ENCODE results near the gene DARS2.

The DARS2 gene

DNA sequence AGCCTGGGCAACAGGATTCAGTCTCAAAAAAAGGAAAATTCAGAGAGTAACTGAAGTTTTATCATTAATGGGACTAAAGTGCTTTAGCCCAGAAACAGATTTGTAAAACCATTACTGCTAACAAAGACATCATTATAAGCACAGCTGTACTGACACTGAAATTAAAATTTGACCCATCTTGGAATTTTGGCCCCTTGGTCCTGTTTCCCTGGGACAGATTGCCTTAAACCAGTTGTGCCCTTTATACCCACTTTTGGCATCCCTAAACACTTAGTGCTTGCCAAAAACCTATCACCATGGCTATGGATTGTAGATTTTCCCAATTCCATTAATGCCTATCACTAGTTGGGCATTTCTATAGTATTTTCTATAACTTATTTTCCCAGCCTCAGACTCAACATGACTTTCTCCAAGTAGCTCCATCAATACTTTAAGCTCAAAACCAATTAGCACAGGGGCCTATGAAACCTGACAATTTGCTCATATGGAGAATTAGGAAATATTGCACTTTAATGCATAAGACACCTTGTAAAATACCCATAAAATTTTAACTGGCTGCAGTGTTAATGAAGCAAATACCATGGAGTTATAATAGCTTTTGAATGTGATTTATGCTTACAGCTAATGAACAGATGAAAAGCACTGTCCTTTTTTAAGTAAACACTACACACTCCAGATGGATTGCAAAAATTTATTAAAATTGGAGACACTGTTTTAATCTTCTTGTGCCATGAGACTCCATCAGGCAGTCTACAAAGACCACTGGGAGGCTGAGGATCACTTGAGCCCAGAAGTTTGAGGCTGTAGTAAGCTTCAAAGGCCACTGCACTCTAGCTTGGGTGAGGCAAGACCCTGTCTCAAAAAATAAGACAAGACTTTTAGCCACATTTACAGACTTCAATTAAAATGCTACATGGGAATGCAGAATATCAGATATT lies 39.0 kb downstream of the DARS2 start:
- TF ChIP-seq, protein P1, sequence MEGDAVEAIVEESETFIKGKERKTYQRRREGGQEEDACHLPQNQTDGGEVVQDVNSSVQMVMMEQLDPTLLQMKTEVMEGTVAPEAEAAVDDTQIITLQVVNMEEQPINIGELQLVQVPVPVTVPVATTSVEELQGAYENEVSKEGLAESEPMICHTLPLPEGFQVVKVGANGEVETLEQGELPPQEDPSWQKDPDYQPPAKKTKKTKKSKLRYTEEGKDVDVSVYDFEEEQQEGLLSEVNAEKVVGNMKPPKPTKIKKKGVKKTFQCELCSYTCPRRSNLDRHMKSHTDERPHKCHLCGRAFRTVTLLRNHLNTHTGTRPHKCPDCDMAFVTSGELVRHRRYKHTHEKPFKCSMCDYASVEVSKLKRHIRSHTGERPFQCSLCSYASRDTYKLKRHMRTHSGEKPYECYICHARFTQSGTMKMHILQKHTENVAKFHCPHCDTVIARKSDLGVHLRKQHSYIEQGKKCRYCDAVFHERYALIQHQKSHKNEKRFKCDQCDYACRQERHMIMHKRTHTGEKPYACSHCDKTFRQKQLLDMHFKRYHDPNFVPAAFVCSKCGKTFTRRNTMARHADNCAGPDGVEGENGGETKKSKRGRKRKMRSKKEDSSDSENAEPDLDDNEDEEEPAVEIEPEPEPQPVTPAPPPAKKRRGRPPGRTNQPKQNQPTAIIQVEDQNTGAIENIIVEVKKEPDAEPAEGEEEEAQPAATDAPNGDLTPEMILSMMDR (IDR thresholded peaks at IDR 0.05; ENCODE audit: insufficient read depth, low read length, poor library complexity, severe bottlenecking): no peak
- no peak for DNase-seq (ENCODE audit: extremely low read depth, insufficient read length)
- Histone ChIP-seq H3K27me3 (replicated peaks; ENCODE audit: control insufficient read depth, insufficient read depth, low read length) (no peaks in the 10 kb centered on the region), H3K36me3 (ENCODE audit: control insufficient read depth, insufficient read depth, low read length) (peaks cover 10% of the 10 kb centered on the region), H3K4me3 (replicated peaks; ENCODE audit: low read depth, low read length) (peak overlapping the region; percentile 26; the same call in 1 of the 2 replicates)

DNA sequence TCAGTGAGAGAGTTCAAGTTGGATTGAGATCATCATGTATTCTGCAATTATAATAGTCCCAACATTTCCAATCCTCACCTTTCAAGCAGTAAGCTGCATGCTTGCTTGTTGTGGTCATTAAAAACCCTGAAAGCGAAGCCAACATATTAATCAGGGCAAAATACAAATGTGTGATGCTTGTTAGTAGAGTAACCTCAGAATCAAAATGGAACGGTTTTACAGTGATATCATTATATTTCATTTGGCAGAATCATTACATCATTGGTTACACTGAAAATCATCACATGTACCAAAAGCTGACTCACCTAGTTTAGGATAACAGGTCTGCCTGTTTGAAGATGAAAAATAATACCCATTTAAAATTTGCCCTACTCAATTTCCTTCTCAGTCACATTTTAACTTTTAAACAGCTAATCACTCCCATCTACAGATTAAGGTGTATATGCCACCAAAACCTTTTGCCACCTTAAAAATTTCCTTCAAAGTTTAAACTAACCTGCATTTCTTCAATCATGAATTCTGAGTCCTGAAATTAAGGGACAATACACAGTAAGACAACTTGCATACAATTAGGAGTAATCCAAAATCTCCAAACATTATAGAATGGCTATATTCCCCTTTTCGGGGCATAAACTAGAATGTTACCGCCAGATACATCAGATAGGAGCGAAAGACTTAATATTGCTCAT lies 39.9 kb downstream of the DARS2 start:
- TF ChIP-seq, protein P1 (IDR thresholded peaks at IDR 0.05; ENCODE audit: insufficient read depth, low read length, poor library complexity, severe bottlenecking): no peak
- H3K36me3 ChIP-seq (ENCODE audit: control insufficient read depth, insufficient read depth, low read length): peaks cover 10% of the 10 kb centered on the region
- no peaks in the 10 kb centered on the region for H3K27me3 ChIP-seq (replicated peaks; ENCODE audit: control insufficient read depth, insufficient read depth, low read length)
- DNase-seq (ENCODE audit: extremely low read depth, insufficient read length): no peak
- H3K4me3 ChIP-seq (replicated peaks; ENCODE audit: low read depth, low read length): peak overlapping the region; percentile 87

DNA sequence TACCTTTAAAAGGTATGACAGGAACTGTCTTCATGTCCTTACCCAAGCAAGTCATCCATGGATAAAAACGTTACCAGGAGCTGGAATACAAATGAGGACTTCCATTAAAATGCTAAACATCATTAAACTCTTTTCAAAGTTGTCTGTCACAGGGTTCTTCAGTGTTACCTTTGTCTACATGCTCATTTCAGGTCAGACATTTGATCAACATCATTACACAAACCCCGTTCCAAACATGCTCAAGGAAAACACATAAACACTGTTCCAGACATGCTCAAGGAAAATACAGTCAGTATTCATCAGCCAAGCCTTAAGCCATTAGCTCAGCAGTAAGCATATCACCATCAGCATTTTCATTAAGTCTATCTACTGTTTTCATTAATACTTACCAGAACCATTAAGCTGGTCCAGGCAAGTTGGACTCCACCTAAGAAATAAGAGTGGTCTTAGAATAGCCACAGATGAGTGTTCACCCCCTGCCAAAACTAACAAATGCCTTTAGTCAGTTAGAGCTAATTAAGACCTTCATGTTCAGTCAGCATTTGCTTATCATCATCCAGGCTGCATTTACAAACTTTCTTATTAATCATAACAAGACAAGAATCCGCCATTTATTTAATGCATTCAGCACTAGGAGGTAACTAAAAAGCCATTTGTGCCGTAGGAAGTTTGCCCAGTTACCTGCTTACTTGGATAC lies 41.1 kb downstream of the DARS2 start:
- Histone ChIP-seq H3K4me3 (replicated peaks; ENCODE audit: low read depth, low read length) (peak overlapping the region; percentile 87), H3K27me3 (replicated peaks; ENCODE audit: control insufficient read depth, insufficient read depth, low read length) (no peaks in the 10 kb centered on the region), H3K36me3 (ENCODE audit: control insufficient read depth, insufficient read depth, low read length) (peaks cover 10% of the 10 kb centered on the region)
- DNase-seq (ENCODE audit: extremely low read depth, insufficient read length): no peak
- TF ChIP-seq, protein P1 (IDR thresholded peaks at IDR 0.05; ENCODE audit: insufficient read depth, low read length, poor library complexity, severe bottlenecking): no peak

DNA sequence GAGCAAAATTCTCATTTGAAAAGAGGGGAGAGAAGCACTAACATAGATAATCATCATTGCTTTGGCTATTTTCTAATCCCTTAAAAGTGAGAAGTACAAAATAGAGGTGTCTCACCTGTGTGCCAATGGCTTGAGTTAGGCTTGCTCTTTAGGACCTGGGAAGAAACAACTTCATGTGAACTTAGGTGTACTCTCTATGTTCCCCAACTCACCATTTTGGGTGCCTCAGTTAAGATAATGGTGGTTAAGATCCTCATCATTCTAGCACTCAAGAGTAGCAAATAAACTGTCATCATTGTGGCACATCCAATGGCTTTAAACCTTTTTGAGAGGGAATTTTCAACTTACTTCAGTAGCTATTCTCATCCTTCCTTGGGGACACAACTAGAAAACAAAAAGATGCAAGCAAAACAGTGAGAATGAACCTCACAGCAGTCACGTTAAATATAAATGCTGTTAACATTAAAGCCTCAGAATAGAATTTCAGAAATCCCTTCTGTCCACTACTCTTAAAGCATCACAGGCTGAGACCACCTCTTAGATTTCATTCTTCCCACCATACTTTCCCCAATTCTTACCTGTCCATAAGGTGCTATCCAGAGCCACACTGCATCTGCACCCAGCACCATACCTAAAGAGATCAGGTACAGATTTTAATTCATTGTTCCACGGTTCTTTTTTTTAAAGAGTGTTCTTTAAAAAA lies 42.1 kb downstream of the DARS2 start:
- Histone ChIP-seq H3K4me3 (replicated peaks; ENCODE audit: low read depth, low read length) (peak overlapping the region; percentile 87), H3K36me3 (ENCODE audit: control insufficient read depth, insufficient read depth, low read length) (peaks cover 10% of the 10 kb centered on the region), H3K27me3 (replicated peaks; ENCODE audit: control insufficient read depth, insufficient read depth, low read length) (no peaks in the 10 kb centered on the region)
- TF ChIP-seq, protein P1 (IDR thresholded peaks at IDR 0.05; ENCODE audit: insufficient read depth, low read length, poor library complexity, severe bottlenecking): no peak
- DNase-seq (ENCODE audit: extremely low read depth, insufficient read length): no peak

DNA sequence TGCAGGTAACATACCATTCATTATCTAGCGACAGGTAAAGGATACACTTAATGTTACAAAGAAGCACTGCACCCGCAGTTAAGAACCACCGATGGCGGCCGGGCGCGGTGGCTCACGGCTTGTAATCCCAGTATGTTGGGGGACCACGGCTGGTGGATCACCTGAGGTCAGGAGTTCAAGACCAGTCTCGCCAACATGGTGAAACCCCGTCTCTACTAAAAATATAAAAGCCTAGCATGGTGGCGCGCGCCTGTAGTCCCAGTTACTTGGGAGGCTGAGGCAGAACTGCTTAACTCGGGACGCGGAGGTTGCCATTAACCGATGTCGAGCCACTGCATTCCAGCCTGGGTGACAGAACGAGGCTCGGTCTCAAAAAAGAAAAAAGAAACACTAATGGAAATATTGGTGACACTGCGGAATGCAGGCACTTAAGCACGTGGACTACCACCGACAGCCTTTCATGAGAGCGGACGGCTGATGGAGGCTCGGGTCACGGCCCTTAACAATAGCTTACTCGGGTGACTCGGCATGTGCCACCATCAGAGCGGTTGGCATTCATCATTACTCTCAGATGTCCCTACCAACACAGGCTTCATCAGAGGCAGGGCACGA lies 42.8 kb downstream of the DARS2 start:
- Histone ChIP-seq H3K27me3 (replicated peaks; ENCODE audit: control insufficient read depth, insufficient read depth, low read length) (no peaks in the 10 kb centered on the region), H3K36me3 (ENCODE audit: control insufficient read depth, insufficient read depth, low read length) (peaks cover 10% of the 10 kb centered on the region), H3K4me3 (replicated peaks; ENCODE audit: low read depth, low read length) (peak overlapping the region; percentile 87)
- TF ChIP-seq, protein P1 (IDR thresholded peaks at IDR 0.05; ENCODE audit: insufficient read depth, low read length, poor library complexity, severe bottlenecking): no peak
- peak; percentile 42 for DNase-seq (ENCODE audit: extremely low read depth, insufficient read length)

All from GM06990 (cell line).